GM18499 (cell line): Measurements from ENCODE around the gene CCDC83.

Experiments used
- ATAC-seq: cut with Tn5 transposase; IDR thresholded peaks from one replicate; pipeline ENCODE4 v1.9.1; 2021; ENCODE audit warnings: moderate number of reproducible peaks; ENCODE audit not compliant: insufficient read depth, unreplicated experiment

The CCDC83 gene

GRCh38 chr11:85855341-85855656 lies at the start of gene CCDC83:
Gene CCDC83 (plus strand): TSS chr11:85855383. CDS start chr11:85865124, 9,741 bp downstream.
- ATAC-seq = no peak

DNA sequence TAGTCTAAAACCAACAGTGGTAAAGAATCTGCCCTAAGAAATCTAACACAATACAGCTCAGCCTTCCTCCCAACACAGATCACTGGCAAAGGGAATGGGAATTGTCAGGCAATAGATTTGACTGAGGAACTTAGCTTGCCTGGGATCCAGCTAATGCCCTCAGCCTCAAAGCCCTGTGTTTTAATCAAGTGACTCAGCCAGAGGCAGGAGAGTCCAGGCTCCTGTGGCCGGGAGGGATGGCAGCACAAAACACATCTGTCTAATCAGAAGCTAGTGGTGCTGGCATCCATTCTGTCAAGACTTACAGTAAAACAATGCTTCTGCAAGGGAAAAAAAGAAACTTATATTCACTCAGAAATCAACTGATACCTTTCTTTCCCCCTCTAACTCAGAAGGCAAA lies 49.8 kb upstream of the CCDC83 start:
- no peak for ATAC-seq

DNA sequence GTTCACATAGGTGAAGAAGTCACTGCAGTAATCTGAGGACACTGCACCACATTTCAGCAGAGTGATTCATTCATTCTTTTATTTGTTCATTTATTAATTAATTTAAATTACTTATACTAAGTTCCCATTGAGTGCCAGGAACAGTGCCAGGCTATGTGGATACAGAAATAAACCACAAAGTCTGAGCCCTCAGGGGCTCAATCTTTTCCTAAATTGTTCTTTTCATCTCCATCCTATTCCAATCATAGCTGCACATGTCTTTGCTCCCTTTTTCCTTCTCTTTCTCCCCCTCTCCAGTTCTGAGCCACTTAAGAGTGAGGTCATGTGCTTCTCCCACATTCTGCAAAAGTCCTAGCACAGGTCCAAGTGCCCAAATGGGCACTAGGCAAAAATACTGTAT lies 49.2 kb upstream of the CCDC83 start:
- ATAC-seq = no peak

GRCh38 chr11:85806876-85807275 lies 48.3 kb upstream of the CCDC83 start:
- no peak for ATAC-seq

GRCh38 chr11:85809191-85809590 lies 46.0 kb upstream of the CCDC83 start:
- no peak for ATAC-seq

DNA sequence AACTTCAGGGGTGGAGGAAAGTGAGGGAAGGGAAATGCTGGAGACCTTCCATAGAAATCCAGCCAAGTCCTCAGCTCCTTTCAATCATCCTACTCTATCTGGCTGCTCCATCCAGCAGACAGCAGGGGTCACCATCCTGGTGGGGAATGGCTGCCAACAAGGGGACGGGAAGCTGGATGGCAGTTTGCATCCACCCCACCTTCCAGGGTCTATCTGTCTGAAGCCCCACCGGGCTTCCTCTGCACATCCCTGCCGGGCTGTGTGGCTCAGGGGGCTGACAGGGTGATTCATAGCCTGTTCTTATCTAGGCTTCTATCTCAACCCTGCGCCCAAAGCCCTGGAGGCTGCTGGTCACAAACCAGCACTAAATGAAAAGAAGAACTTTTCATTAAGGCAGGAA lies 45.3 kb upstream of the CCDC83 start:
- ATAC-seq = no peak

- no peak for ATAC-seq
These were observed 44.7 kb upstream of the CCDC83 start for GRCh38 chr11:85810521-85810870.

DNA sequence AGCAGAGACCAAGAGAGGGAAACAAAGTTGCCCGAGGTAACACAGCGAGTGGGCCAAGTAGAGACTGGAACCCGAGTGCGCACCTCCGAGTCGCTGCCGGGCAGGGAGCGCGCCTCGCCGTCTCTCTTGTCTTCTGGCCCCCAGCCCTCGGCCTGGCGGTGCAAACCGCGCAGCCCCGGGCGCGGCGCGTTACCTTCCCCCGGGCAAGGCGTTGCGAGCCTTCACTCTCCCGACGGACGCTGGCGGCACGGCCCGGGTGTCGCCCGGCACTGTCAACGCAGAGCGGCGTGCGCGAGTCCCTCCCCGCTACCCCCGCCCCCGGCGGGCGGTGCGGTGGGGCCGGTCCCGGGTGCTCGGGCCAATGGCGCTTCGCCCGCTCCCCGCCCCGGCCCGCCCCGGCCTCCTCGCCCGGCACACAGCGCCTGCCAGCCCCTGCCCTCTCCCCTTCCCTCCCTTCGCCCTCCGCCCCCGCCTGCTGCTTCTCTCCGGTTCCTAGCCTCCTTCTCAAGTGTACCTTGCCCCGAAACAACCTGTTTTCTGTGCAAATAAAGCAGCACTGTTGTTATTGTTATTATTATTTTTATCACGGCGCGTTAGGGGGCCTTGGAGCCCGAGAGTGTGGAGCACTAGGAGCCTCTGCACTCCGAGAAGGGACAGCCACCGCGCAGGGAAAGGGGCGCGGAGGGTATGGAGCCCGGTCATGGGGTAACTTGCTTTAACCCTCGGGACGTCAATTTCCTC lies 44.1 kb upstream of the CCDC83 start, which contains the start of gene SYTL2:
Gene SYTL2, minus strand, starts transcription at position 271 of the 741 bp plus-strand sequence. CDS start 53,416 bp downstream, outside the sequence.
- no peak for ATAC-seq

DNA sequence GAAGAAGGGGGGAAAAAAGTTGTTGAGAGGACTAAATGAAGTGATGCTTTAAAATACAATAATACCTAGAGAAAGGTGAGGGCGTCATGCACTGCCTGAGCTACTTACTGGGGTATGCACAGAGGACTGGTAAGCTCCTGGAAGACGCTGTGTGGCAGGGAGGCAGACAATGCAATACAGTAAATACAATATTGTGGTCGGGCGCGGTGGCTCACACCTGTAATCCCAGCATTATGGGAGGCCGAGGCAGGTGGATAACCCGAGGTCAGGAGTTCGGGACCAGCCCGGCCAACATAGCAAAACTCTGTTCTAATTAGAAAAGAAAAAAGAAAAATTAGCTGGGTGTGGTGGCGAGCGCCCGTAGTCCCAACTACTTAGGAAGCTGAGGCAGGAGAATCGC lies 43.6 kb upstream of the CCDC83 start:
- no peak for ATAC-seq

GRCh38 chr11:85813721-85814120 lies 41.5 kb upstream of the CCDC83 start:
- ATAC-seq = no peak

- ATAC-seq = no peak
These were observed 39.8 kb upstream of the CCDC83 start for GRCh38 chr11:85815186-85815931.

DNA sequence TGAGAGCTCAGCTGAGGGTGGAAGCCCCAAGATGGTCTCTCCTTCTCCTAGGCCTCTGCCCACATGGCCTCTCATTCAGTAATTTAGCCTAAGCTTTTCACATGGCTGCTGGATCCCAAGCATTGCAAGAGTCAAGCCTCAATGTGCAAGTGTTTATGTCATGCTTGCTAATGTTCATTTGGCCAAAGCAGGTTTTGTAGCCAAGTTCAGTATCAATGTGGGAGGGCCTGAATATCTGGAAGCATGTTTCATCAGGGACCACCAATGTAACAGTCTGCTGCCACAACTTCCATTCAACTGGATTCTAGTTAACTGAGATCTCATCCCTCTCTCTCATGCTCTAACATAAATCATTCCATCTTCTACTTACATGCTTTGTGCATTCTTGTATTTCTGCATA lies 35.7 kb upstream of the CCDC83 start:
- ATAC-seq = no peak

DNA sequence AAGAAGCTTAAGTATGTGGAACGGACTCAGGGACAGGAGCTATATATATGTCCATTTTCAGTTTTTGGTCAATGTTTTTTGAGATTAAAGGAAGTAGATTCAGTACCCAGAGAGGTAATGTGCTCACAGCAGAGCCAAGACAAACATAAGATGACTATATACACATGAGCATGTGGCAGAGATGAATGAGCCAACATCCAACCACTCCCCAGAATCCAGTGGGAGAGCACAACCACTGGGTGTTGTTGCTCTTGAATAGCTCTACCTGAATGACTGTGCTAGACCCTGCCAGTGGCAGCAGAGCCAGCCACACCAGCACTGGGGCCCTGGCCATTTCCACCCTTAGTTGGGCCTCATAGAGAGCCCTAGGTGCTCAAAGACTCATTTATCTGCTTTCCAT lies 33.5 kb upstream of the CCDC83 start:
- ATAC-seq = no peak

- ATAC-seq = no peak
These were observed 32.4 kb upstream of the CCDC83 start for GRCh38 chr11:85822814-85823213.

DNA sequence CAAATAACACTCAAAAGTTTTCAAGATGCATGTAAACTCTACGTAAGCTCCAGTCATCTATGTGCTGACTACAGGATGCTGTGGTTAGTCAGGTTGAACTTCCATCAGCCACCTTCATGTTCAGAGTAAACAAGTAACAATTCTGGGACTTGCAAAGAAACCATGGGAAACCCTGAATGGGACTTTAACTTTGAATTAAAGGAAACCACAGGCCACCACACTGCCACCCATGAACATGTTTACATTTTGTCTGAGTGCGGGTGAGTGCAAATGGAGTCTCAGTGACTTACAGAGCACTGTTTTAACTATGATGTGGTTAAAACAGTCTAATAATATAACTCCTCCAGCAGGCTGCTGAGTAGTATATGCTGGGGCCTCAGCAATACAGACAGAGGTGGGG lies 31.4 kb upstream of the CCDC83 start:
- no peak for ATAC-seq

DNA sequence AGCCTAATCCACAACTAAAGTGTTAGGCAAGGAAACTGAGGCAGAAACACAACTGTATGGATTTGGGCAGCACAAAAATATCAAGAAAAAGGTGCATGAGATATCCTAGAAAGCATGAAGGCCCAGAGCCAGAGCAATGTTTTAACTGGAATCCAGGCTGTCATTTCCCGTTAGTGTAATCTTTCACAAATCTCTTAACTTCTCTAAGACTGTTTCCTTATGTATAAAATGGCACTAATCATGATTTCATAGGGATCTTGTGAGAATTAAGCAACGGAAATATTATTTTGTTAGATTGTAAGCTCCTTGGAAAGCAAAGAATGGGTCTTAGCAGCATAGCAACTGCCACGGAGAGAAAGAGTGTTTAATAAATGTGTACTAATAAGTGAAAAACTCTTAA lies 29.6 kb upstream of the CCDC83 start:
- ATAC-seq = no peak

DNA sequence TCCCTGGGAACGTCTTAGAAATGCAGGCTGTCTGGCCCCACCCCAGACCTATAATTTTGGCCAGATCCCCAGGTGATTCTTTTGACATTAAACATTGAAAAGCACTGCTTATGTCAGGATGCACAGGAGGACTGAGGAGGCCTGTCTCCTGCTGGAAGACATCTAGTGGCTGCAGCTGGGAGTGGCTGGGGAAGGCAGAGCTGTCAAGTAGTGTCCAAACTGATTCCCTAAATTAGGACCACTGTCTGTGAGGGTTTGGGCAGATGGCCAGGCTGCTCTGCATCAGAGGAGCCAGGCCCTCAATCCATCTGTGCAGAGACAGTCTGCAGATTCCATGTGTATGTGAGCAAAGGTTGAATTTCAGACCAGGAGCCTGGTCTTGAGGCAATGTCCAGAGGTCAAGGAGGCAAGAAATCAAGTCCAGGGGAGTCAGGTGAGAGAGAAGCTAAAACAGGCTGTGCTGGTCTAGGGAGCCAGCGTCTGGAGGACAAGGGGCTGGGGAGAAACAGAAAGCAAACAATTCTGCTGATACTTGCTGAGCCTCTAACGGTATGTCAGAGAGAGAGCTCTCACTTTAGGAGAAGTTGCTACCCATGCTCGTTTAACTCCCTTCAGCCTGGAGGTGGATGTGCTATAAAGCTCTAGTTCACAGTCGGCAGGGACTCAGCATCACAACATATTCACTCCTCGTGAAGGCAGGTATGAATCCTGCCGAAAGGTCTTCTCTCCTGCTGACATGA lies 28.9 kb upstream of the CCDC83 start:
- ATAC-seq = no peak

DNA sequence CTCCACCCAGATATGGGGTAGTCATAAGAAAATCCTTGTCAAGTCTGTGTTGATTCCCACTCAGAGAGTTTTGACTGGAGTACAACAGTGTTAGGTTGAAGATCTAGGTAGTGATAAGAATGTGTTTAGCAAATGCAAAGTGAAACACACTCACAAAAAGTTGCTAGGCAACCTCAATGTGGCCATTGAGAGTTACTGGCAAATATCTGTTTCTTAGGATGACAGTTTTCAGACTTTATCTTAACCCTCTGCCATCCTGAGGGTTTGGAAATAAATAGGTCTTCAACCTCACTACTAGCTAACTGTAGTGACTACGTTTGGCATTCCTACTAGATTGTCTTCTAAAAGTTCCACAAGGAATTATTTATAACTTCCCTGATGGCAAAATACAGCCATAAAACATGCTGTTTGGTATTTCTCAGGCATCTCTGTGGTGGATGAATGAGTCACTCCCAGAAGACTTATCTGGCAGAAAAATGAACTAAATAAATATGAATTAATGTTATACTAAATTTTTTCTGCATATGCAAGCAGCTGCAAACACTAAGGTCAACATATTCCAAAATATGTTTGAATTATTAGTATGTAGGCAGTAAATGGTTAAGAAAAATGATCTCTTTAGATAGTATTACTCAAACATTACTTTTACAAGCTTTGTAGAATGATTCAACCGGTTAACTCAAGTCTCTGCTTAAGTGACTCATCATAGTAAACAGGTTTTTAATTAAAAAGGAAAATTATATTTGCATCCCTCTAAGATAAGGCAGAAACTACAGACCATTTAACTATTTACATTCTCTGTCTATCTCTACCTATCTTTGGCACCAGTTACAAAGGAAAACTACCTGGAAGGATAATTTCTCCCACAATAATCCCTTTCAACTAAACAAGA lies 27.2 kb upstream of the CCDC83 start:
- no peak for ATAC-seq

- ATAC-seq = no peak
These were observed 26.6 kb upstream of the CCDC83 start for GRCh38 chr11:85828640-85828978.

DNA sequence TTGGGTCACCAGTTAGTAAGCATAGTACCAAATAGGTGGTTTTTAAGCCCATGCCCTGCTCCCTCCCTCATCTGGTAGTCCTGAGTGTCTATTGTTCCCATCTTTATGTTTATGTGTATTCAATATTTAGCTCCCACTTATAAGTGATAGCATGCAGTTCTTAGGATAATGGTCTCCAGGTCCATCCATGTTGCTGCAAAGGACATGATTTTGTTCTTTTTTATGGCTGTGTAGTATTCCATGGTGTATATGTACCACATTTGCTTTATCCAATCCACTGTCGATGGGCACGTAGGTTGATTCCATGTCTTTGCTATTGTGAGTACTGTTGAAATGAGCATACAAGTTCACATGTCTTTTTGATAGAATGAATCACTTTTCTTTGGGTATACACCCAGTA lies 26.0 kb upstream of the CCDC83 start:
- ATAC-seq = no peak
